ENCODE measurements around the gene TNIP1. TPM values are rescaled to one million over a fixed set of nuclear protein-coding genes. Genes with fewer than 3 reads are reported as not detected.

The TNIP1 gene
- polyA plus RNA-seq, 1 of the 3 experiments (the other 2 are of a cell fraction): 46.2 TPM

DNA sequence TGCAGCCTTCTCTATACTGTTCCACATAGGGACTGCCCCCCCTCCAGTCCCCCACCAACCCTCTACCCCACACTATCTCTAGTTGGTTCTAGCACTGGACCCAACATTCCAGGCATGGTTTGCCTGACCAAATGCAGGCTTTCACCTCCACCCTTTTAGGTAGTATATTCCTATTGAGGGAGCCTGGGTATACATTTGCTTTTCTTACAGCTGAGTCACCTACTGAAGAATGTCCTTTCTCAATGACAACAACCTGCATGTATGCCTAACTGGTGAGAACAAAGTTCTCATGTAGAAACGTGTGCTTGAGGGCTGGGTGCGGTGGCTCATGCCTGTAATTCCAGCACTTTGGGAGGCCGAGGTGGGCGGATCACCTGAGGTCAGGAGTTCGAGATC, 8.2 kb downstream of the TNIP1 start:
- no peaks in the 10 kb centered on the region for H3K9me3 ChIP-seq
- peaks cover 0 to 4% of the 10 kb centered on the region in 2 experiments for H3K36me3 ChIP-seq (replicated peaks in 1 of 2; ENCODE audit: control insufficient read depth in 1 of 2, insufficient read depth in 2 of 2, low read length in 1 of 2)
- H4K20me1 ChIP-seq (ENCODE audit: insufficient read depth): peaks cover 34% of the 10 kb centered on the region
- H3K79me2 ChIP-seq (ENCODE audit: insufficient read depth): peaks cover 92% of the 10 kb centered on the region
- H3K4me2 ChIP-seq: 0 out of 2 replicates have a peak overlapping the region, but pooled peaks have one; percentile 16
- DNase-seq: no peak
- no peak for TF ChIP-seq MXI1 (IDR thresholded peaks at IDR 0.05; ENCODE audit: low read depth, low read length)
- TF ChIP-seq FOXJ3 (CRISPR knock-in tag; IDR thresholded peaks at IDR 0.05): no peak
- TF ChIP-seq JUND (IDR thresholded peaks at IDR 0.05): 0 out of 2 replicates have a peak, but pooled peaks have one; percentile 12
- no peak for TF ChIP-seq RCOR1 (IDR thresholded peaks at IDR 0.05; ENCODE audit: low read length)
- no peak for TF ChIP-seq YY1 (IDR thresholded peaks at IDR 0.05; ENCODE audit: low read depth)
- no peak for TF ChIP-seq NFIC (IDR thresholded peaks at IDR 0.05; ENCODE audit: borderline replicate concordance)
- TF ChIP-seq RXRA (IDR thresholded peaks at IDR 0.05; ENCODE audit: borderline replicate concordance, low read depth): no peak
- no peak for TF ChIP-seq SMC3 (IDR thresholded peaks at IDR 0.05; ENCODE audit: low read depth, low read length)
- TF ChIP-seq TCF12 (IDR thresholded peaks at IDR 0.05): no peak
- TF ChIP-seq, protein P1, sequence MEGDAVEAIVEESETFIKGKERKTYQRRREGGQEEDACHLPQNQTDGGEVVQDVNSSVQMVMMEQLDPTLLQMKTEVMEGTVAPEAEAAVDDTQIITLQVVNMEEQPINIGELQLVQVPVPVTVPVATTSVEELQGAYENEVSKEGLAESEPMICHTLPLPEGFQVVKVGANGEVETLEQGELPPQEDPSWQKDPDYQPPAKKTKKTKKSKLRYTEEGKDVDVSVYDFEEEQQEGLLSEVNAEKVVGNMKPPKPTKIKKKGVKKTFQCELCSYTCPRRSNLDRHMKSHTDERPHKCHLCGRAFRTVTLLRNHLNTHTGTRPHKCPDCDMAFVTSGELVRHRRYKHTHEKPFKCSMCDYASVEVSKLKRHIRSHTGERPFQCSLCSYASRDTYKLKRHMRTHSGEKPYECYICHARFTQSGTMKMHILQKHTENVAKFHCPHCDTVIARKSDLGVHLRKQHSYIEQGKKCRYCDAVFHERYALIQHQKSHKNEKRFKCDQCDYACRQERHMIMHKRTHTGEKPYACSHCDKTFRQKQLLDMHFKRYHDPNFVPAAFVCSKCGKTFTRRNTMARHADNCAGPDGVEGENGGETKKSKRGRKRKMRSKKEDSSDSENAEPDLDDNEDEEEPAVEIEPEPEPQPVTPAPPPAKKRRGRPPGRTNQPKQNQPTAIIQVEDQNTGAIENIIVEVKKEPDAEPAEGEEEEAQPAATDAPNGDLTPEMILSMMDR (IDR thresholded peaks at IDR 0.05): no peak
- TF ChIP-seq FOSL2 (IDR thresholded peaks at IDR 0.05; ENCODE audit: borderline replicate concordance, low read depth): peak; percentile 49; the same call in 1 of the 2 replicates
- TF ChIP-seq TEAD4 (IDR thresholded peaks at IDR 0.05; ENCODE audit: borderline replicate concordance, insufficient read depth): no peak
- no peak for TF ChIP-seq GABPA (IDR thresholded peaks at IDR 0.05; ENCODE audit: low read depth)
- TF ChIP-seq, protein P2, sequence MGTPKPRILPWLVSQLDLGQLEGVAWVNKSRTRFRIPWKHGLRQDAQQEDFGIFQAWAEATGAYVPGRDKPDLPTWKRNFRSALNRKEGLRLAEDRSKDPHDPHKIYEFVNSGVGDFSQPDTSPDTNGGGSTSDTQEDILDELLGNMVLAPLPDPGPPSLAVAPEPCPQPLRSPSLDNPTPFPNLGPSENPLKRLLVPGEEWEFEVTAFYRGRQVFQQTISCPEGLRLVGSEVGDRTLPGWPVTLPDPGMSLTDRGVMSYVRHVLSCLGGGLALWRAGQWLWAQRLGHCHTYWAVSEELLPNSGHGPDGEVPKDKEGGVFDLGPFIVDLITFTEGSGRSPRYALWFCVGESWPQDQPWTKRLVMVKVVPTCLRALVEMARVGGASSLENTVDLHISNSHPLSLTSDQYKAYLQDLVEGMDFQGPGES (IDR thresholded peaks at IDR 0.05; ENCODE audit: low read depth, low read length): no peak
- no peak for TF ChIP-seq ELF1 (IDR thresholded peaks at IDR 0.05)
- TF ChIP-seq, protein P3, sequence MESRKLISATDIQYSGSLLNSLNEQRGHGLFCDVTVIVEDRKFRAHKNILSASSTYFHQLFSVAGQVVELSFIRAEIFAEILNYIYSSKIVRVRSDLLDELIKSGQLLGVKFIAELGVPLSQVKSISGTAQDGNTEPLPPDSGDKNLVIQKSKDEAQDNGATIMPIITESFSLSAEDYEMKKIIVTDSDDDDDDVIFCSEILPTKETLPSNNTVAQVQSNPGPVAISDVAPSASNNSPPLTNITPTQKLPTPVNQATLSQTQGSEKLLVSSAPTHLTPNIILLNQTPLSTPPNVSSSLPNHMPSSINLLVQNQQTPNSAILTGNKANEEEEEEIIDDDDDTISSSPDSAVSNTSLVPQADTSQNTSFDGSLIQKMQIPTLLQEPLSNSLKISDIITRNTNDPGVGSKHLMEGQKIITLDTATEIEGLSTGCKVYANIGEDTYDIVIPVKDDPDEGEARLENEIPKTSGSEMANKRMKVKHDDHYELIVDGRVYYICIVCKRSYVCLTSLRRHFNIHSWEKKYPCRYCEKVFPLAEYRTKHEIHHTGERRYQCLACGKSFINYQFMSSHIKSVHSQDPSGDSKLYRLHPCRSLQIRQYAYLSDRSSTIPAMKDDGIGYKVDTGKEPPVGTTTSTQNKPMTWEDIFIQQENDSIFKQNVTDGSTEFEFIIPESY (IDR thresholded peaks at IDR 0.05; ENCODE audit: borderline replicate concordance, low read depth): no peak
- CTCF ChIA-PET: interaction anchor here (0.8 to 2.9 kb wide), 7 partner anchors 9 to 92 kb away, joined by 3 to 20 read pairs (median 4); no protein-coding TSS in a partner anchor
- peaks cover 19% of the 10 kb centered on the region for H3F3A ChIP-seq (replicated peaks; ENCODE audit: insufficient read depth)
- H3K27me3 ChIP-seq (ENCODE audit: insufficient read depth): no peaks in the 10 kb centered on the region
- POLR2A ChIA-PET: interaction anchor here (1.1 kb wide), 1 partner anchor 9 kb away, joined by 3 read pairs; the partner anchor contains the start of gene TNIP1
- H3K27ac ChIP-seq (ENCODE audit: low read depth in 2 of 2, low read length in 1 of 2): peak overlapping the region in 1 of 2 experiments; percentile 52; a peak in 2 of 4 replicates
- H3K9ac ChIP-seq: no peak overlapping the region
- WGBS (ENCODE audit: low lambda C conversion rate): 73% methylated on average over 5 of the region's 5 CpGs
- peaks cover 21 to 39% of the 10 kb centered on the region in 2 experiments; a peak in 3 of 4 replicates for H3K4me1 ChIP-seq (ENCODE audit: control insufficient read depth in 1 of 2, insufficient read depth in 2 of 2, low read depth in 1 of 2, low read length in 1 of 2)
- no peak overlapping the region for H3K4me3 ChIP-seq (ENCODE audit: low read depth in 2 of 2, low read length in 1 of 2)
- no peak overlapping the region for H2AFZ ChIP-seq (ENCODE audit: low read depth)
- H3K9me2 ChIP-seq: no peaks in the 10 kb centered on the region

Measured in SK-N-SH (cell line).